ENCODE measurements around the gene FAM193B. TPM values are rescaled to one million over a fixed set of nuclear protein-coding genes. Genes with fewer than 3 reads are reported as not detected.

The FAM193B gene
- total and polyA plus RNA-seq, 2 donors (not counting 1 experiment from before 2014, with no cell fraction given), result 227 to 301 TPM

GRCh38 chr5:177496070-177496726 is 58.2 kb downstream of the FAM193B start:
- Histone ChIP-seq H3K4me1 (ENCODE audit: control insufficient read depth in 2 of 2, insufficient read depth in 2 of 2, low read length in 2 of 2) (peaks cover 46 to 59% of the 10 kb centered on the region in 2 donors), H4K20me1 (ENCODE audit: control insufficient read depth, insufficient read depth, low read length, poor library complexity, severe bottlenecking) (peaks cover 17% of the 10 kb centered on the region), H3K9ac (ENCODE audit: low read length) (peak overlapping the region; percentile 74), H3K9me3 (ENCODE audit: control extremely low read depth in 1 of 3, control insufficient read depth in 2 of 3, insufficient read depth in 1 of 3, low read length in 2 of 3) (peaks cover 0 to 10% (median 0%) of the 10 kb centered on the region in 3 donors), H3K4me2 (replicated peaks; ENCODE audit: low read depth, low read length, poor library complexity, severe bottlenecking) (peak overlapping the region; percentile 81), H3K27me3 (replicated peaks in 1 of 4; ENCODE audit: control extremely low read depth in 1 of 4, control insufficient read depth in 3 of 4, insufficient read depth in 4 of 4, low read length in 3 of 4) (peaks cover 0 to 10% (median 4%) of the 10 kb centered on the region in 4 experiments), H3K4me3 (ENCODE audit: control extremely low read depth in 1 of 5, extremely low read depth in 1 of 5, insufficient read depth in 1 of 5, low read depth in 2 of 5, low read length in 4 of 5) (peak overlapping the region in 3 of 5 experiments; percentile 59 to 66 (median 65)), H2AFZ (ENCODE audit: insufficient read depth, low read depth, low read length, poor library complexity, severe bottlenecking) (no peak overlapping the region), H3K79me2 (ENCODE audit: control insufficient read depth, insufficient read depth, low read length) (peaks cover 6% of the 10 kb centered on the region), H3K27ac (ENCODE audit: low read length in 2 of 2) (no peak overlapping the region), H3K36me3 (replicated peaks in 1 of 2; ENCODE audit: control extremely low read depth in 1 of 2, control insufficient read depth in 1 of 2, extremely low read depth in 1 of 2, insufficient read depth in 2 of 2, low read length in 1 of 2) (no peaks in the 10 kb centered on the region)
- H3K27me3 Mint-ChIP-seq, result peaks cover 3% of the 10 kb centered on the region
- peaks cover 64% of the 10 kb centered on the region for H3K4me1 Mint-ChIP-seq
- no peak for ATAC-seq (ENCODE audit: low read depth)
- intact Hi-C loops (cut with micrococcal nuclease), result no loop called here
- peak overlapping the region; percentile 67 for H3K4me3 Mint-ChIP-seq
- CTCF ChIA-PET, result interaction anchor here (0.9 to 2.5 kb wide), 3 partner anchors 12 to 93 kb away, joined by 3 to 11 read pairs (median 3); no protein-coding TSS in a partner anchor
- 83% methylated on average over 12 of the region's 12 CpGs for WGBS (ENCODE audit: insufficient coverage)
- H3K9me3 Mint-ChIP-seq (ENCODE audit: insufficient read depth), result no peaks in the 10 kb centered on the region
- H3K27ac Mint-ChIP-seq, result peak overlapping the region; percentile 41
- DNase-seq, result peak; percentile 37
- TF ChIP-seq EZH2 (IDR thresholded peaks at IDR 0.05; ENCODE audit: borderline replicate concordance, insufficient read depth, low read depth, low read length, poor library complexity, severe bottlenecking), result no peak
- TF ChIP-seq, protein P1, sequence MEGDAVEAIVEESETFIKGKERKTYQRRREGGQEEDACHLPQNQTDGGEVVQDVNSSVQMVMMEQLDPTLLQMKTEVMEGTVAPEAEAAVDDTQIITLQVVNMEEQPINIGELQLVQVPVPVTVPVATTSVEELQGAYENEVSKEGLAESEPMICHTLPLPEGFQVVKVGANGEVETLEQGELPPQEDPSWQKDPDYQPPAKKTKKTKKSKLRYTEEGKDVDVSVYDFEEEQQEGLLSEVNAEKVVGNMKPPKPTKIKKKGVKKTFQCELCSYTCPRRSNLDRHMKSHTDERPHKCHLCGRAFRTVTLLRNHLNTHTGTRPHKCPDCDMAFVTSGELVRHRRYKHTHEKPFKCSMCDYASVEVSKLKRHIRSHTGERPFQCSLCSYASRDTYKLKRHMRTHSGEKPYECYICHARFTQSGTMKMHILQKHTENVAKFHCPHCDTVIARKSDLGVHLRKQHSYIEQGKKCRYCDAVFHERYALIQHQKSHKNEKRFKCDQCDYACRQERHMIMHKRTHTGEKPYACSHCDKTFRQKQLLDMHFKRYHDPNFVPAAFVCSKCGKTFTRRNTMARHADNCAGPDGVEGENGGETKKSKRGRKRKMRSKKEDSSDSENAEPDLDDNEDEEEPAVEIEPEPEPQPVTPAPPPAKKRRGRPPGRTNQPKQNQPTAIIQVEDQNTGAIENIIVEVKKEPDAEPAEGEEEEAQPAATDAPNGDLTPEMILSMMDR (IDR thresholded peaks at IDR 0.05), result peak; percentile 15
- POLR2A ChIA-PET, result interaction anchor here (0.6 to 1.1 kb wide), 3 partner anchors 40 to 118 kb away, joined by 3 to 6 read pairs (median 3); no protein-coding TSS in a partner anchor
